ENCODE data around the gene EVX1.

EVX1 gene

DNA sequence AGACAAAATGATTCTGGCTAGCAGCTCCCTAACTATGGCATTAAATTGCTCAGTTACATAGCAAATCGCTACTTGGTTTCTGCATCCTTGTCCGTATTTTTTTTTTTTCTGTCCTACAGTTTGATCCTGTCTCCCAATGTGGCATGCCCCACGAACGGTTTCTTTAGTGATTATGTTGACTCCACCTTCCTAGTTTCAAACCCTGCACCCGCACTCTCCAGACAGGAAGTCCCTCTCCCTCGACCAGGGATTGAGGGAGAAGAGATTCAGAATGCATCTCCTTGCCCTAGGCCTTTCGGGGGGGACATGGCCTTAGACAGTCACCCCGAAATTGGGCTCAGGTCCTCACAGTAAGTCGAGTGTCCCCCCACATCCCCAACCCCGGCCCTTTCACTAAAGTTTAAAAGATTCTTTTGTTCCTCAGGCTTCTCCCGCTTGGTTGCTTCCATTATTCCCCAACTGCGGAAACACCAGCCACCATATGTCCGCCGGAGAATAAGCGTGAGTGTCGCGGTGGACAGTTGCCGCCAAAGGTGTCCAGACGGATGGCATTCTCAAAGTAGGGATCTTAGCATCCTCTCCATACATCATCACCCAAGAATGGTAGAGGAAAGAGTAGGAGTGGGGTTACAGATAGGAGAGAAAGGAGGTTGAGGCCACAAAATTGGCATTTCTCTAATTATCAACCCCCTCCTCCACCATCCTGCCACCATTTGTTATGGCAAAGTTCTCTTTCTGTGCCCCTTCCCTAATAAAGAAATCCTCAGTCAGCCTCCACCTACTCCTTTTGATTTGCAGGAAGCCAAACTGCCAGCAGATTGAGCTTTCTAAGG, 7.3 kb downstream of the EVX1 start:
- no peak overlapping the region for H3K27ac Mint-ChIP-seq
- no peak for ATAC-seq
- no peak for DNase-seq (ENCODE audit: low spot score in 2 of 2)

DNA sequence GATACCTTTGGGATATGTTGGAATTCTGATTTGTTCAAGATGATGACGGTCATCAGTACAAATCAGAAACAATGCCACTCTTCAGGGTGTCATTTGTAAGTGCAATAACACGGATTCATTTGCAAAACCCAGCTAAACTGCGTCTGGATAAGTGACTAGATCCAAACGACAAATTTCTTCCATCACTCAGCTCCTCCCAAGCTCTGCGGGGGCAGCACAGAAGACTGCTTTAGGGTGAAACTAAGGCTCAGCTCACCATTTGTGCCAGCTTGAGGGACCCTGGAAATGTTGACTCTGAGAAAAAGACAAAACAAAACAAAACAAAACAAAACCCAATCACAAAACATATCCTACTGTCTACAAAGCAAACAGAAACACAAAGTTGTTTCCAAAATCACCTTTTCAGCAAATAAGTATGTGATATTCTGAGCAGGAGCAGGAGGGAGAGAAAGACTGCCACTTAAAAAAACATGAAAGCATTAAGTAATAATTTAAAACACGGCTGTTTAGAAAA, 8.0 kb downstream of the EVX1 start:
- H3K9me3 Mint-ChIP-seq: no peaks in the 10 kb centered on the region
- ATAC-seq (no peak), DNase-seq (ENCODE audit: low spot score in 2 of 2) (no peak)
- no peak overlapping the region for H3K4me3 Mint-ChIP-seq
- no peaks in the 10 kb centered on the region for H3K36me3 Mint-ChIP-seq
- H3K27ac Mint-ChIP-seq: no peak overlapping the region
- peaks cover 24% of the 10 kb centered on the region for H3K4me1 Mint-ChIP-seq

More for the DNA sequence above, 7.3 kb downstream of the EVX1 start:
- Mint-ChIP-seq H3K9me3 (no peaks in the 10 kb centered on the region), H3K4me3 (no peak overlapping the region), H3K4me1 (peaks cover 26% of the 10 kb centered on the region), H3K36me3 (no peaks in the 10 kb centered on the region)

DNA sequence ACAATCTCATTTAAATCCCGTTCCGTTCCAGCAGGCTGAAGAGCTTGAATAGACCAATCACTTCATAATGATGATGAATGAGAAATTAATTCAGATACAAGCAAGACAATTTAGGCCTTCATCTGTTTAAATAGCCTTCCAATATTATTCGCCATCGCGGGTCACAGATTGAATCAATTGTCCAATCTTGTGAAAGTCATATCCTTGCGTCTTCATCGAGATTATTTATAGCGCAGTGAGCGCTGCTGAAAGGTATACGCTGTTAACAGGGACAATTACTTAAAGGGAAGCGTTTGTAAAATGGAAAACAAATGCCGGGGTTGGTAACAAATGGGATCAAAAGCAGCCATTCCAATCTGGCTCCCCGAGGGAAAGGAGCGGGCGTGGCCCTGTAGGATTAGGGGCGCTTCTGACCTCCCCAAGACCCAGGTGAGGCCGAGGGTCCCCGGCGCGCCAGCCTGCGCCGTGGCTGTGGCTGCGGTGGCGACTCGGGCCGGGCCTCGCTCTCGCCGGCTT, 8.6 kb downstream of the EVX1 start:
- H3K4me3 Mint-ChIP-seq: no peak overlapping the region
- no peak overlapping the region for H3K27ac Mint-ChIP-seq
- H3K9me3 Mint-ChIP-seq: no peaks in the 10 kb centered on the region
- no peaks in the 10 kb centered on the region for H3K36me3 Mint-ChIP-seq
- no peak for DNase-seq (ENCODE audit: low spot score in 2 of 2)
- no peak for ATAC-seq
- H3K4me1 Mint-ChIP-seq: peaks cover 24% of the 10 kb centered on the region

DNA sequence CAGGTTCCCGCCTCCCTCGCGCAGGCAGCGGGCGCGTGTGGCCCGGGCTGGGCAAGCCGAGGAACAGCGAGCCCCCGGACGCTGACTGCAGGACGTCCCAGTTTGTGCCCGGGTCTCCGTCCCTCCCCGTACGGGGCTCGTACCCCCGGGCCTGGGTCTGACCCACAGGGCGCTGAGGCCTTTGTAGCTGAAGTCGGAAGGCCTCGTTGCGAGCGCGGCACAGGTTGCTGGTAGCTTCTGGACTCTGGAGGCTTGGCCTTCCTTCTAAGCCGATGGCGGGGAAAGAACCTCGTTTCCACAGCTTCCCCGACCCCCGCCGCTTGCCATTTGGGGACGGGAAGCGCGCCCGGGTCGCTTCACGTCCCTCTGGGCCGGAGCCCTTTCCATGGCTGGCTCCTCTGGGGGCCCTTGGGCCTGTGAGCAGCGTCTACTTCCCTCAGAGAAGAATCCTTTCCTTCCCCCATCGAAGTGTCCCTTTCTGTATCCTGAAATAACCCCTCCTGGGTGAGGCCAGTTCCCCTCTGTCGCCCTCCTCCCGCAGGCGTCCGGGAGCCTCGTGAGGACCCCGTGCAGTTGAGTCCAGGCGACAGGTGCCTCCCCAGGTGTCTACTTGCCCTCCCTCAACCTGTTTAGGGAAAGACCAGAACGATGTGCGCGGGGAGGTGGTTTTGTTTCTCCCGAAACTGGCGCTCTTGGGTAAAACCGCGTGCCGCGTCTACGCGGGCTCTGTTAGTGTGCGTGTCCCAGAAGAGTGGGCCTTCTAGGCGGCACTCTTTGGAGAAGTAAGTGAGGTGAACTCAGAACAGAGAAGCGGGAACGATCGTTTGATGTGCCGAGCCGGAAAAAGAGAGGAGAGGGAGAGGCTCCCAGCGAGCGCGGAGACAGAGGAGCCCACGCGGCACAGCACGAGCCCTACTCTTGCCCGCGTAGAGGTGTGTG, 9.3 kb downstream of the EVX1 start:
- Mint-ChIP-seq H3K36me3 (no peaks in the 10 kb centered on the region), H3K9me3 (no peaks in the 10 kb centered on the region), H3K4me3 (no peak overlapping the region), H3K4me1 (peaks cover 24% of the 10 kb centered on the region), H3K27ac (no peak overlapping the region)
- DNase-seq (ENCODE audit: low spot score in 2 of 2) (no peak), ATAC-seq (no peak)

DNA sequence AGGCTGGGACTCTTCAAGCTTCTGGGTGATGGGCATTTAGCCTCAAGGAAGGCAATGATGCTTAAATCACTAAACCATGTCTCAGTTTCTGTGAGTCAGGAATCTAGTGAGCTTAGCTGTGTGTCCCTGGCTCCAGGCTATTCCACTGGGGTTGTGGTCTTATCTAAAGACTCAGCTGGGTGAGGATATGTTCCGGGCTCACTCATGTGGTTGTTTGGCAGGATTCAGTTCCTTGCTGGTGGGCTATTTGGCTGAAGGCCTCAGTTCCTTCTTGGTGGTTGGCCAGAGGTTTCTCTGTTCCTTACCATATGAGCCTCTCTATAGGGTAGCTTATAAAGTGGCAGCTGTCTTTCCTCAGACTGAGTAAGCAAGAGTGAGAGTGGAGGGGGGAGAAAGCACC, 12.0 kb downstream of the EVX1 start:
- no peak overlapping the region for H3K4me3 Mint-ChIP-seq
- H3K36me3 Mint-ChIP-seq: no peaks in the 10 kb centered on the region
- DNase-seq (ENCODE audit: low spot score in 2 of 2): no peak
- H3K27ac Mint-ChIP-seq: no peak overlapping the region
- H3K4me1 Mint-ChIP-seq: peaks cover 22% of the 10 kb centered on the region
- no peaks in the 10 kb centered on the region for H3K9me3 Mint-ChIP-seq
- no peak for ATAC-seq

DNA sequence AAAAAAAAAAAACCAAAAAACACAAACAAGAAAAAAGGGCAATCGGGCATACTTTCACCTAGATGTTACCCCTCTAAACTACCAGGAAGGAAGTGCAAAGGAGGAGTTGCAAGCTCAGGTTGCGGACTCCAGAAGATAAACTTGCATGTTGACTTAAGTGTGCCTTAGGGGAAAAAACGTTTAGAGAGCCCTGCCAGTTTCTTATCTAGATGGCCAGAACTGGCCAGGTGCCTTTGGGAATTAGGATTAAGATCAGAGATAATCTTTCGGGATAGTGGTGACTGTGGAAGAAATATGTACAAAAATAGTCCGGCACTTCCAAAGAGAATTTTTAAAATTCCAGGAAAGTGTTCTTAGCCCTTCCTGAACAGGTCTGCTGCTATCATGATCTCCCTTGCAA, 17.6 kb downstream of the EVX1 start:
- H3K9me3 Mint-ChIP-seq: no peaks in the 10 kb centered on the region
- no peak for DNase-seq (ENCODE audit: low spot score in 2 of 2)
- H3K27ac Mint-ChIP-seq: no peak overlapping the region
- no peaks in the 10 kb centered on the region for H3K4me1 Mint-ChIP-seq
- no peak overlapping the region for H3K4me3 Mint-ChIP-seq
- H3K36me3 Mint-ChIP-seq: no peaks in the 10 kb centered on the region
- no peak for ATAC-seq

DNA sequence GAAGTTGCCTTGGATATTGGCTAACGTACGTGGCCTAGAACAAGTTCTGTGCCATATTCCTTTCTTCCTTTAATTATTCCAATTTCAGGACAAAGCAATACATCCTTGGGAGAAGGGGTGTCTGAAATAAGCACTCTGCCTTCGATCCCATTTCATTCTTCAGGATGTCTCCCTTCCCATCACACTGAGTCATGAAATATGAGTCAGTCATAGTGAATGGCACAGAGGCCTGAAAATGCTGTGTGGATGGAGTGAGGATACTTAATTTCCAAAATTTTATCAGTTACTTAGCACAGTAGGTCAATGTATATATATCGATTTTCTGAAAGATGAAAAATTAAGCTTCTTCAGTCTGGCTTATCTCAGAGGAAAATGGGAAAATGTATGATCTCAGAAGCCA, 19.5 kb downstream of the EVX1 start:
- no peaks in the 10 kb centered on the region for H3K36me3 Mint-ChIP-seq
- H3K4me1 Mint-ChIP-seq: no peaks in the 10 kb centered on the region
- H3K9me3 Mint-ChIP-seq: no peaks in the 10 kb centered on the region
- no peak for ATAC-seq
- H3K27ac Mint-ChIP-seq: no peak overlapping the region
- no peak overlapping the region for H3K4me3 Mint-ChIP-seq
- DNase-seq (ENCODE audit: low spot score in 2 of 2): no peak

DNA sequence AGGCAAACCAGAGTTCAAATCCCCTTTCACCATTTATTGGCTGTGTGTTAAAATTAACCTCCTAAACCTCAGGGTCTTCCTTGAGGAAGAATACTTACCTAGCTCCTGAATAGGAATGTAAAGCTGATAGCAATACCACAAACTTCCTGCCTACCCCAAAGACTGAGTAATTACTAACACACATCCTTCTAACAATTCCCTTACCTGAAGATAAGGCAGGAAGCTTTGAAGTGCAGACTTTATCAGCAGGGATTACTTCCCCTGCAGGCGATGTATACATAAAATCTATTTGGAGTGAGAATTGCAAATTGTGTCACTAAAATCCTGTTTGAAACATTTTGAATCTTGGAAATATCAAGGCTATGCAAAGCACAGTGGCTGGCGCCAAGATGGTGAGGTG, 21.2 kb downstream of the EVX1 start:
- Mint-ChIP-seq H3K36me3 (no peaks in the 10 kb centered on the region), H3K27ac (no peak overlapping the region)
- ATAC-seq: no peak

DNA sequence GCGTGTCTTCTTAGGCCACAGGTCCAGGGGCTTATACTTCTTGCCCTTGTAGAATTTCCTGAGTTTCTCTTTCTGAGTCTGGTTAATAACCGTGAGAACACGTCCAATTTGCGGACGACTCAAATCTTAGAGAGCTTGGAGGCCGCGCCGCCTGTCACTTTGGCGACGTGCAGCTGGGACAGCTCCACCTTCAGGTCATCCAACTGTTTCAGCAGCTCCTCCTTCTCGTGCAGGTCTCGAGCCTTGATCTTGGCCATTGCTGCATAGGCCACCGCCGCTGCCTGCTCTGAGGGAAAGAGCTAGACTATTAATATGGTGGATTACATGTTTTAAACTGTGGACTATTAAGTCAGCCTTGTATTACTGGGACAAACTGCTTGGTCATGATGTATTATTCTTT, 26.9 kb downstream of the EVX1 start:
- no peak overlapping the region for H3K4me3 Mint-ChIP-seq
- no peak for DNase-seq (ENCODE audit: low spot score in 2 of 2)
- no peaks in the 10 kb centered on the region for H3K36me3 Mint-ChIP-seq
- no peak overlapping the region for H3K27ac Mint-ChIP-seq
- ATAC-seq: no peak
- peaks cover 18% of the 10 kb centered on the region for H3K9me3 Mint-ChIP-seq
- H3K4me1 Mint-ChIP-seq: no peaks in the 10 kb centered on the region

More for the DNA sequence above, 21.2 kb downstream of the EVX1 start:
- Mint-ChIP-seq H3K4me1 (no peaks in the 10 kb centered on the region), H3K4me3 (no peak overlapping the region), H3K9me3 (no peaks in the 10 kb centered on the region)
- DNase-seq (ENCODE audit: low spot score in 2 of 2): no peak

DNA sequence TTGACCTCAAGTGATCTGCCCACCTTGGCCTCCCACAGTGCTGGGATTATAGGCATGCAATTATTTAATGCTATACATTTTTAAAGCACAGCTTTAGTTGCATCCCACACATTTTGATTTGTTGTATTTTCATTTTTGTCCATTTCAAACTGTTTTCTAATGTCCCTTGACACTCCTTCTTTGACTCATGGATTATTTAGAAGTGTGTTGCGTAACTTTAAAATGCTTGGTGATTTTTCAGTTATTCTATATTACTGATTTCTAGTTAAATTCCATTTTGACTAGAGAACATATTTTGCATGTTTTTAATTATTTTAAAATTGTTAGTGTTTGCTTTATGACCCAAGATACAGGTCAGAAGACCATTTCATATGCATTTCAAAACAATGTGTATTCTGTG, 28.8 kb downstream of the EVX1 start:
- ATAC-seq (no peak), DNase-seq (ENCODE audit: low spot score in 2 of 2) (no peak)
- peaks cover 21% of the 10 kb centered on the region for H3K9me3 Mint-ChIP-seq
- no peak overlapping the region for H3K4me3 Mint-ChIP-seq
- no peaks in the 10 kb centered on the region for H3K4me1 Mint-ChIP-seq
- H3K36me3 Mint-ChIP-seq: no peaks in the 10 kb centered on the region
- H3K27ac Mint-ChIP-seq: no peak overlapping the region

DNA sequence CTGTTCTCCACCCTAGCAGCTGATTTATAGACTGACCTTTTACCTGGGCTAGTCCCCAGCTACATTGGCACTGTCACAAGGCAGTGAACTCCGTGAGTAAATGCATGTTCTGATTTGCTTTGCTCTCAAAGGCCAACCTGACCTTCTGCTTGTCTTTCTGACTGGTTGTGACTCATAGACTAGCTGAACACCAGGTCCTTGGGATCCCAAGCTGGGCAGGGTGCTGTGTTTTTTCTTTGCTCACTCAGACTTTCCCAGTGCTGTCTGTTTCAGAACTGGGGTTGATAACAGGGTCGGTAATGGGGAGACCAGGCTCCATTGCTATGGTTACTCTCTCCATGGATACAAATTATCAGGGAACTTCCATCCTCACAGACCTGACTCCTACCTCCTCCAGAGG, 35.0 kb downstream of the EVX1 start:
- ATAC-seq (no peak), DNase-seq (ENCODE audit: low spot score in 2 of 2) (no peak)
- H3K36me3 Mint-ChIP-seq: no peaks in the 10 kb centered on the region
- H3K27ac Mint-ChIP-seq: no peak overlapping the region
- no peak overlapping the region for H3K4me3 Mint-ChIP-seq
- peaks cover 10% of the 10 kb centered on the region for H3K9me3 Mint-ChIP-seq
- H3K4me1 Mint-ChIP-seq: no peaks in the 10 kb centered on the region

DNA sequence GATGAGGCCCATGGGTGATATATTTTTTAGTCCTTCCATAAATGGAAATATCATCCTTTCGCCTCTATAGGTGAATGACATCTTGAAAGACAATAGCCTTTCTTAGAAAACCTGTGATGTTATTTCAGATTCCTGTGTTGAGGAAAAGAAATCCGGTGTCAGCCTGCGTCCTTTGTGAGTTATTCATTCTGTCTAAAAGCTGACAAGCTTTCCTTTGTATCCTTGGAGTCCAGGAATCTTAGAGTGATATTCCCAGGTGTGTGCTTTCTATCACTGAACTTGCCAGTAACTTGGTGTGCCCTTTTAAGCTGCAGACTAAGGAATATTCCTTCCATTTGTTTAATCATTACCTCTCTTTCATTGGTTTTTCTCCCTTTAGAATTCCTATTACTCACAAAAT, 41.0 kb downstream of the EVX1 start:
- ATAC-seq (no peak), DNase-seq (ENCODE audit: low spot score in 2 of 2) (no peak)
- no peaks in the 10 kb centered on the region for H3K9me3 Mint-ChIP-seq
- H3K36me3 Mint-ChIP-seq: no peaks in the 10 kb centered on the region
- no peak overlapping the region for H3K27ac Mint-ChIP-seq
- no peak overlapping the region for H3K4me3 Mint-ChIP-seq
- H3K4me1 Mint-ChIP-seq: no peaks in the 10 kb centered on the region

DNA sequence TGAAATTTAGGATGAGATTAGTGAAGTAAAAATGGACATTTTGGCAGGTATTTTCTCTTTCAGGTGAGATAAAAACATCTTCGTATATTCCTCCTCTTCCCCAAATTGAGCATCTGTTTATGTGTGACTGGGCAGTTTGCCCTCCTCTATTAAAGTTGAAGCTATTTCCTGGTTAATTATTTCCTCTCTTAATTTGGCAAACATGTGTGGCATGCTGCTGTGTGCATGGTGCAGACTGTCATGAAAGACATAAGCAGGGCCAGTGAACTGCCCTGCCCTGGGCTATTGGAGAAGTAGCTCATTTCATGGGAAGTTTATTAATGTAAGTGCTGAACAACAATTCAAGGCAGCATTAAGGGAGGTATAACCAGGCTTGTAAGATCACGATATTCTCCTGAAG, 52.6 kb downstream of the EVX1 start:
- H3K4me1 Mint-ChIP-seq: no peaks in the 10 kb centered on the region
- no peak for ATAC-seq
- H3K4me3 Mint-ChIP-seq: no peak overlapping the region
- no peak overlapping the region for H3K27ac Mint-ChIP-seq
- no peaks in the 10 kb centered on the region for H3K9me3 Mint-ChIP-seq
- no peak for DNase-seq (ENCODE audit: low spot score in 2 of 2)
- no peaks in the 10 kb centered on the region for H3K36me3 Mint-ChIP-seq

DNA sequence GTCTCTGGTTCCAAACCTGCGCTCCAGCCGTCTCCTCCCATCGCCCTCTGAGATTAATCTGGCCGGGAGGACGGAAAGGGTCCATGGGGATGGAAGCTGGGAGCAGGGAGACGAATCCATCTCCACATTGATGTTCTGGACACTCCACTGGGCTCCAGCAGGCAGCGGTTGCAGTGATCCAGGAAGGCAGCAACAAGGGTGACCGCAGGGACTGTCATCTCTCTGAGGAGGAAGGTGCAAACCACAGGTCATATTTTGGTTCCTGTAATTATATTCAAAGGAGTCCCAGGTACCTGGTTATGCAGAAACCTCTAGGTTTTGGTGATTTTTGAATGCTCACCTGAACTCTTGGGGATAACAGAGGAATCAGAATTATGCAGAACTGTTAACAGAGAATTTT, 54.8 kb downstream of the EVX1 start:
- no peak for DNase-seq (ENCODE audit: low spot score in 2 of 2)
- H3K36me3 Mint-ChIP-seq: no peaks in the 10 kb centered on the region
- no peaks in the 10 kb centered on the region for H3K4me1 Mint-ChIP-seq
- no peak overlapping the region for H3K4me3 Mint-ChIP-seq
- no peak overlapping the region for H3K27ac Mint-ChIP-seq
- H3K9me3 Mint-ChIP-seq: no peaks in the 10 kb centered on the region
- ATAC-seq: no peak

Measured in stimulated activated effector memory CD8-positive, alpha-beta T cell treated with anti-CD3 and anti-CD28 coated beads, Interleukin-12 subunit alpha, Interleukin-12 subunit beta, amount 100 ng/mL, for 72 hours (primary cell).